HCT116 (cell line): ENCODE results near the gene MED15.

Experiments
- CTCF ChIP-seq, 3 experiments: fragments of 200-600 bp in 1 of 3; sonication (generic) in 1 of 3; IDR thresholded peaks in 2 of 3; conservative IDR thresholded peaks in 1 of 3; 2 replicates each; pipeline ENCODE4 v1.5.1; 2012 to 2017; ENCODE audit warnings: low read depth in 2 of 3, low read length in 2 of 3, antibody characterized with exemption in 1 of 3, borderline replicate concordance in 1 of 3, control low read depth in 1 of 3, mild to moderate bottlenecking in 1 of 3, mixed read lengths in 1 of 3, mixed run types in 1 of 3, moderate library complexity in 1 of 3; ENCODE audit not compliant: insufficient read depth in 1 of 3
- POLR2A ChIP-seq: IDR thresholded peaks from 2 replicates; pipeline ENCODE4 v1.7.0; 2011; ENCODE audit warnings: borderline replicate concordance; ENCODE audit not compliant: insufficient read depth, insufficient read length; ENCODE audit errors: extremely low read depth
- RAD21 ChIP-seq: IDR thresholded peaks from 2 replicates; pipeline ENCODE4 v1.6.1; 2012; ENCODE audit warnings: low read depth, mild to moderate bottlenecking

GRCh38 chr22:20491346-20491745, 16.1 kb upstream of the MED15 start:
- no peak for TF ChIP-seq RAD21
- TF ChIP-seq CTCF (IDR thresholded peaks at IDR 0.05 in 2 of 3, conservative IDR thresholded peaks at IDR 0.05 in 1 of 3; ENCODE audit: borderline replicate concordance in 1 of 3, insufficient read depth in 1 of 3, low read depth in 2 of 3, low read length in 2 of 3) = no peak
- no peak for TF ChIP-seq POLR2A
